ENCODE data around the gene ZMYM4. TPM values are rescaled to one million over a fixed set of nuclear protein-coding genes. Genes with fewer than 3 reads are reported as not detected.

ZMYM4 gene
- total and polyA plus RNA-seq, 3 donors from 2014 or later: 63.5 to 73.5 (median 68.6) TPM

DNA sequence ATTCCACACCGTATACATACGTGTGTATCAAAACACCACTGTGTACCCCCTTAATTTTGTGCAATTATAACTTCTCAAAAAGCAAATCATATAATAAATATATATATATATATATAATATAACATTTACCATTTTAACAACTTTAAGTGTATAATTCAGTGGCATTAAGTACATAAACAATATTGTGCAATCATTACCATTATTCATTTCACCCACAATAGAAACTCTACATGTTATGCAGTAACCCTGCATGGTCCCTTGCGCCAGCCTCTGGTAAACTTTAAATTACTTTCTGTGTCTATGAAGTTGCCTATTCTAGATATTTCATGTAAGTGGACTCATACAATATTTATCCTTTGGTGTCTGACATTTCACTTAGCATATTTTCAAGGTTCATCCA lies 13.1 kb downstream of the ZMYM4 start:
- Histone ChIP-seq H3K4me1 (no peaks in the 10 kb centered on the region), H3K4me3 (no peak overlapping the region), H3K9me3 (no peaks in the 10 kb centered on the region), H3K27ac (no peak overlapping the region), H3K36me3 (ENCODE audit: low read depth, missing control alignments) (no peaks in the 10 kb centered on the region), H3K27me3 (no peaks in the 10 kb centered on the region)
- DNase-seq: no peak
- TF ChIP-seq POLR2A (IDR thresholded peaks at IDR 0.05): no peak
- TF ChIP-seq, protein P1, sequence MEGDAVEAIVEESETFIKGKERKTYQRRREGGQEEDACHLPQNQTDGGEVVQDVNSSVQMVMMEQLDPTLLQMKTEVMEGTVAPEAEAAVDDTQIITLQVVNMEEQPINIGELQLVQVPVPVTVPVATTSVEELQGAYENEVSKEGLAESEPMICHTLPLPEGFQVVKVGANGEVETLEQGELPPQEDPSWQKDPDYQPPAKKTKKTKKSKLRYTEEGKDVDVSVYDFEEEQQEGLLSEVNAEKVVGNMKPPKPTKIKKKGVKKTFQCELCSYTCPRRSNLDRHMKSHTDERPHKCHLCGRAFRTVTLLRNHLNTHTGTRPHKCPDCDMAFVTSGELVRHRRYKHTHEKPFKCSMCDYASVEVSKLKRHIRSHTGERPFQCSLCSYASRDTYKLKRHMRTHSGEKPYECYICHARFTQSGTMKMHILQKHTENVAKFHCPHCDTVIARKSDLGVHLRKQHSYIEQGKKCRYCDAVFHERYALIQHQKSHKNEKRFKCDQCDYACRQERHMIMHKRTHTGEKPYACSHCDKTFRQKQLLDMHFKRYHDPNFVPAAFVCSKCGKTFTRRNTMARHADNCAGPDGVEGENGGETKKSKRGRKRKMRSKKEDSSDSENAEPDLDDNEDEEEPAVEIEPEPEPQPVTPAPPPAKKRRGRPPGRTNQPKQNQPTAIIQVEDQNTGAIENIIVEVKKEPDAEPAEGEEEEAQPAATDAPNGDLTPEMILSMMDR (IDR thresholded peaks at IDR 0.05): no peak
- WGBS, 2 donors: 94 to 97% methylated on average over 3 of the region's 3 CpGs
- intact Hi-C loops (cut with DNase I; ENCODE audit: low total_unique reads): no loop called here

- Histone ChIP-seq H3K9me3 (no peaks in the 10 kb centered on the region), H3K27ac (no peak overlapping the region), H3K4me3 (no peak overlapping the region), H3K4me1 (no peaks in the 10 kb centered on the region), H3K36me3 (ENCODE audit: low read depth, missing control alignments) (no peaks in the 10 kb centered on the region), H3K27me3 (no peaks in the 10 kb centered on the region)
- no peak for TF ChIP-seq POLR2A (IDR thresholded peaks at IDR 0.05)
- DNase-seq: no peak
- intact Hi-C loops (cut with DNase I; ENCODE audit: low total_unique reads): no loop called here
Measured at GRCh38 chr1:35282172-35282571, 13.7 kb downstream of the ZMYM4 start.

DNA sequence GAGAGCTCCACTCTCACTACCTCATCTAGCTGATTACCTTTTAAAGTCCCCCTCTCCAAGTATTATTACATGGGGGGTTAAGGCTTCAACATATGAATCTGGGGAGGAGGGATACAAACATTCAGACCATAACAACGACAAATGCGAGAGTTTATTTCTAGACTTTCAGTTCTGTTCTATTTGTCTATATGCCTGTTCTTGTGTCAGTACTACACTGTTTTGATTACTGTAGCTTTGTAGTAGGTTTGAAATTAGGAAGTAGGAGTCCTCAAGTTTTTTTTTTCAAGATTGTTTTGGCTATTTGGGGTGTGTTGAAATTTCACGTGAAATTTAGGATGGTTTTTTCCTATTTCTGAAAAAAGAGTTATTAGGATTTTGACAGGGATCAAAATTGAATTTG lies 16.3 kb downstream of the ZMYM4 start:
- 88 to 92% methylated on average over 3 of the region's 3 CpGs for WGBS, 2 donors

DNA sequence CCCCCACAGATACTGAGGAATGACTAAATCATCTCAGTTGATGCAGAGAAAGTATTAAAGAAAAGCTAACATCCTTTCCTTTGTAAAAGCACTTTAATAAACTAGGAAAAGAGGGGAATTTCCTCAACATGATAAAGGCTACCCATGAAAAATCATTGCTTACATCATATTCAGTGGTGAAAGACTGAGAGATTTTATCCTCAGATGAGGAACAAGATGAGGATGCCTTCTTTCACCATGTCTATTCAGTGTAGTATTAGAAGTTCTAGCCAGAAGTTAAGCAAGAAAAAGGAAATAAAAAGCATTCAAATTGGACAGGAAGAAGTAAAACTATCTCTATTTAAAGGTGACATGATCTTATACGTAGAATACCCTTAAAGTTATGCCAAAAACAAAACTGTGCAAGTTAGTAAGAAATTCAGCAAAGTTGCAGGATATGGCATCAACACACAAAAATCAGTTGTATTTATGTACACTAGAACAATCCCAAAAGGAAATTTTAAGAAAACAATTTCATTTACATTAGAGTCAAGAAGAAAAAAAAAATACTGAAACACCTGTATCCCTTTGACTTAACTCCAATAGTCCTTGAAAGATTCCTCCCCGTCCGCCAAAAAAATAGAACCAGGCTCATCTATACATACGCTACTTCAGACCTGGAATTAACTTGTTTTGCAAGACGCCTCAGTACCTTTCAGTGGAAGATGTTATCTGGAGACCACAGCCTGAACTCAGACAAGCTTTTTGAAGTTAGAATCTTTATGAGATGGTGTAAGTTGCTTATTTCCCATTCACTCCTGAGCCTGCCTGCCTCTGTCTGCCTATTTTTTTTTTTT lies 17.5 kb downstream of the ZMYM4 start:
- Histone ChIP-seq H3K9me3 (no peaks in the 10 kb centered on the region), H3K27ac (no peak overlapping the region), H3K4me1 (peaks cover 16% of the 10 kb centered on the region), H3K4me3 (no peak overlapping the region), H3K27me3 (no peaks in the 10 kb centered on the region), H3K36me3 (ENCODE audit: low read depth, missing control alignments) (no peaks in the 10 kb centered on the region)
- WGBS, 2 donors: 92 to 93% methylated on average over 5 of the region's 5 CpGs
- intact Hi-C loops (cut with DNase I; ENCODE audit: low total_unique reads): no loop called here
- TF ChIP-seq, protein P1 (IDR thresholded peaks at IDR 0.05): no peak
- no peak for TF ChIP-seq POLR2A (IDR thresholded peaks at IDR 0.05)
- no peak for DNase-seq

More for the DNA sequence above, 16.3 kb downstream of the ZMYM4 start:
- Histone ChIP-seq H3K4me1 (peaks cover 14% of the 10 kb centered on the region), H3K27me3 (no peaks in the 10 kb centered on the region), H3K27ac (no peak overlapping the region), H3K36me3 (ENCODE audit: low read depth, missing control alignments) (no peaks in the 10 kb centered on the region), H3K9me3 (no peaks in the 10 kb centered on the region), H3K4me3 (no peak overlapping the region)
- DNase-seq: no peak
- intact Hi-C loops (cut with DNase I; ENCODE audit: low total_unique reads): no loop called here
- TF ChIP-seq, protein P1 (IDR thresholded peaks at IDR 0.05): no peak
- TF ChIP-seq POLR2A (IDR thresholded peaks at IDR 0.05): no peak

DNA sequence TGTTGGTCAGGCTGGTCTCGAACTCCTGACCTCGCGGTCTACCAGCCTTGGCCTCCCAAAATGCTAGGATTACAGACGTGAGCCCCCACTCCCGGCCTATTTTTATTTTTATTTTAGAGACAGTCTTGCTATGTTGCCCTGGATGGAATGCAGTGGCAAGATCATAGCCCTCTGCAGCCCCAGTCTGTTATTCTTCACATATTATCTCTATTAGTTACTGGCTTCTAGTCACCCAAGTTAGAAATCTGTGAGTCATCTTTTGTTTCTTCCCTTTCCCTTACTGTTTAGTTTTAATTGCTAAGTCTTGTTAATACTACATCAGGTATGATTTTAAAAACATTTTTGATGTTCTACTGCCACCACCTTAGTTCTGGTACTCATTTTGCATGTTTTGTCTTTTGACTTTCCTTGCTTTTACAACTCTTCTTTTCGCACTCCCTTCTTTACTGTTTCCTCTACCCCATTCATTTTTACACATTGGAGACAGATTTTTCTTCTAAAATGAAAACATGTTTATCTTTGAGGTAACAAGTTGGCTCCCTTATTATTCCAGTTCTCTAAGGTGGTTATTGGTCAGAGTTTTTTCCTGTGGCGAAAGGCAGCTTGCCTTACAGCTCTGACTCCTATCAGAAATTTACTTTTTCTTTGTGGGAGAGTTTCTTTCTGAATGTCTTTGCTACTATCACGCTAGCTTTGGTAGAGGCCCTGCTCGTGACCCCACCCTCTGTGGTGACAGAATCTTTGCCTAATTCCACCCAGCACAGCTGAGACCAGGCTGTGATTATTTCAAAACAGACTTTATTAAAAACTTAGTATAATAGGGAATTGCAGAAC lies 19.5 kb downstream of the ZMYM4 start:
- intact Hi-C loops (cut with DNase I; ENCODE audit: low total_unique reads): no loop called here
- Histone ChIP-seq H3K4me3 (no peak overlapping the region), H3K9me3 (no peaks in the 10 kb centered on the region), H3K27me3 (no peaks in the 10 kb centered on the region), H3K36me3 (ENCODE audit: low read depth, missing control alignments) (no peaks in the 10 kb centered on the region), H3K27ac (peak overlapping the region in 1 of 2 donors; percentile 9), H3K4me1 (peaks cover 16% of the 10 kb centered on the region)
- DNase-seq: no peak
- TF ChIP-seq, protein P1 (IDR thresholded peaks at IDR 0.05): no peak
- TF ChIP-seq POLR2A (IDR thresholded peaks at IDR 0.05): no peak
- 69 to 75% methylated on average over 9 of the region's 9 CpGs for WGBS, 2 donors
